GM18505 (cell line): ENCODE data around the gene COL12A1.
"Not testable (repeated sequence)": the region's sequence is repeated elsewhere in the genome, so short reads cannot be mapped to it uniquely, and the experiment has no call there.

ENCODE experiments used
- ATAC-seq: cut with Tn5 transposase; IDR thresholded peaks from one replicate; pipeline ENCODE4 v1.9.1; 2021; ENCODE audit not compliant: unreplicated experiment
- POLR2A ChIP-seq: IDR thresholded peaks from 4 replicates; pipeline ENCODE4 v1.6.1; 2011; ENCODE audit warnings: borderline replicate concordance; ENCODE audit not compliant: insufficient read depth, insufficient read length; ENCODE audit errors: extremely low read depth

The COL12A1 gene

DNA sequence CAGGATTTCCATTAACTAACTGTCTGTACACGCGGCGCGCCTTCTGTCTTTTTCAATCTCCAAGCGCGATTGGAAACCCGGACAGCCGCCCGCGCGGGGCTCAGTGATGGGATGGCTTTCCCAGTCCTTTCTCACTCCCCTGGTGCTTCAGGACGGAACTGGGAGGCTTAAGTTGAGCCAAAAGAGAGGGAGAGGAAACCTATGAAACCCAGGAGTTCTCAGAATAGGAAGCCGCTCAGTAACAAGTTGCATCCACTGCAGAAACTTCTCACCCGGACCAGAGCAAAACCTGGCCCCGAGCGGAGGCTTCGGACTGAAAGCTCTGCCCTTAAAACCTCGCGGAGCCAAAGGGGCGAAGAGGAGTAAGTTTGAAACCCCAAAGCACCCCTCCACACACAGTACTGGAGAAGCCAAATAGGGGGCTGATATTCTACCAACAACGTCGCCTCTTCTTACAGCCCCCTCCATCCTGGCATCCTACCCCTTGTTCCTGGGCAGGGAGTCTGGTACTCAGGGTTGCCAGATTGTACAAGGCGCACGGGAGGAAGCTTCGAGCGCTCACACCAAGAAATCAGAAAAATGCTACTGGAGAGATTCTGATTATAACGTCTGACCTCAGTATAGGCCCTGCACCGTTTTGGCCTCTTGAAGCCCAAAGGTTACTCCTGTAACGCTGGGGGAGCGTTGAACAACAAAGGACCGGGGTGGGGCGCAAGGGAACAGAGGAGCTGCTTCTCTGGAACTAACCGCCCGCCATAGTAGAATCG is 906 bp upstream of the COL12A1 start:
- ATAC-seq = no peak
- no peak for TF ChIP-seq POLR2A

DNA sequence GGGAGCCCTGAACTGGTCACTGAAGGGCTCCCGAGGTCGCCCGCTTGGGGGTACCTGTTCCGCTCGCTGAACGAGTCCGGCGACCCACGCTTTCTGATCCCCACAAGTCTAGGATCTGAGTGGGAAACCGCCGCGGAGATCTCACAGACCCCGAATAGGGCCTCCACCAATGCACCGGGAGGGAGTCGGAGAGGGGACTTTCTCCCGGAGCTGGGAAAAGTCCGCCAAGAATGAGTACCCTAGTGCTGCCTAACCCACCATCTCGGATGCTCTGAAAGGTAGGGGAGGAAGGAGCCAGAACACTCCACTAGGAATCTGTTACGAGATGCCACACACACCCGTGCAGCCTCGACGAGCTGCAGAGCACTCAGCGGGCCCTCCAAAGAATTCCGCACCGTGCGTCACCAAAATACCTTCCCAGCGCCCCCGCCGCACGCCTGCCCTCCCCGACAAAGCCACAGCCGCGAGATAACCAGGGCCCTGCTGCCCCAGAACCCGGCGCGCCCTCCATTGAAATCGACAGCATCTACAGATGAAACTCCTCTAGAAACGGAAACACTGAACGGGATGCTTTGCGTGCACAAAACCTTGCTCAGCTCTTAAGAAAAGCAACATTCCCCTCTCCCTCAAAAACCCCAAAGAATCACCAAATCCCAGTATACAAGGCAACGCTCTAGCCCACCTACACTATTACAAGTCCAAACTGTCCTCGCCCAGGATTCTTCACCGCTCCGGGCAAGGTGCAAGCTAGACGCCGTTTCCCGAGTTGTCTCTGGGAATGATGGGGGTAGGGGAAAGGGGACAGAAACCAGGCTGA is 686 bp downstream of the COL12A1 start:
- TF ChIP-seq POLR2A = no peak
- no peak for ATAC-seq

DNA sequence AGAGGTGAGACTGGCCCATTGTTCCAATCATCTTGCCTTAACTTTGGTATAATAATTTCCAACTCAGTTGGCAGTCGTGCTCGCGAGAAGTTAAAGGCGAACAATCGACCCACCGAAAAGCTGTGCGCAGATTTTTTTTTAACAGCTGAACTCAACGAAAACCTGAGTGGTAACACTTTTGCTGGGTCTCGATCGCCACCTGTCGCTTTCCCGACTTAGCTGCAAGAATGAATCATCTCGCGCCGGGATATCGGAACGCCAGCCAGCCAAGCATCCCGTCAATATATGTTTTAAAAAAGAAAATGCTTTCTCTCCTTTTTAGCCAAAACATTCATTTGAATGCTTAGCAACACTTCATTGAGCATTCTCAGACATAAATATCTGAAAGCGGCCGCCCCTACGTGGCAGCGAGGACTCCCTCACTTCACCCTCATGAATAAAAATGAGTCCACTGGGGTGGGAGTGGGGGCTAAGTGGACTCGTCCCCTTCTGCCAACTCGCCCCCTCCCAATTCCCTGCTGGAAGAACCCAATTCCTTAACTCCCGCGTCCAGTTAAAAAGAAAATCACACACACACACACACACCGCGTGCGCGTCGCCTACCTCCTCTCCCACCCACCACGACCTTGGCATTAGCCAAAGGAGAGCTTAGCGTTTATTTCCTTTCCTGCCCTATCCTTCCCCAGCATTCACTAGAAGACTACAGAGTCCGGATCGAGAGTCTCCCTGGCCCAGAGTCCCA is 1.5 kb downstream of the COL12A1 start:
- no peak for TF ChIP-seq POLR2A
- no peak for ATAC-seq

DNA sequence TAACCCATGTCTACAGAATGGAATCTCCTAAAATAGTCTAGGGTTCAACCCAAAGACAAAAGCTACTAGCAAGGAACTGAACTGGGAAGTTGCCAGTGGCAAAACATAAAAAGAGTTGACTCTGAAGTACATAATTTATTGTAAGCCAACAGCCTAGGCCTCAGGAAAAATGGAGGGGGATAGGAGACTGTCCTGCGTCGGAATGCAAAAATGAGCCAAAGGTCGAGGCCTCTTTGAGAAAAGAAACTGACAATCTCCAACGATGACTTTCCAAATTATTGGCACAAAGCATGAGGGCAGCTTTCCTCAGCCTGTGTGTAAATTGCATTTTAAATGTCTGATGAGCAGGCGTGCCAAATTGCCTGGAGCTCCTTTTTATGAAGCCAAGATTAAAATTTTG is 2.1 kb downstream of the COL12A1 start:
- no peak for ATAC-seq
- TF ChIP-seq POLR2A = no peak

DNA sequence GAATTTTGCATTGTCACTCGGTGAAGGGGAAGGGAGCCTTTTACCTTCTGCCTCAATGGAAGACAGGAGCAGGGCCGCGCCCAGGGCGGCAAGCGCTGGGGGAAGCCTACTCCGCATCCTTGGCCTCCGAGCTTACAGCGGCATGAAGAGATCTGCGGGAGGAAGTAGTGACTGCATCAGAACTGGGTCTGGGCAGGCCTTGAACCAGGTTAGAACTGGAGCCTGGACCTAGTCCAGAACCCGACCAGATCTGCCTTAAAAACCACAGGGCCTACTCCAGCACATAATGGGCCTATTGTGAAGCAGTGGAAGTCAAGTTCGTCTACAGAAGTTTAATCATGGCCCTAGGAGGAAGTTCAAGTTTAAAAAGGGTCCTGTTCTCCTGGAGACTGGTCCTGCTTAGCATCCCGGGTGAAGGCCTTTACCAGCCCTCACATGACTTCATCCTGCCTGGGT is 3.1 kb downstream of the COL12A1 start:
- no peak for ATAC-seq
- no peak for TF ChIP-seq POLR2A

DNA sequence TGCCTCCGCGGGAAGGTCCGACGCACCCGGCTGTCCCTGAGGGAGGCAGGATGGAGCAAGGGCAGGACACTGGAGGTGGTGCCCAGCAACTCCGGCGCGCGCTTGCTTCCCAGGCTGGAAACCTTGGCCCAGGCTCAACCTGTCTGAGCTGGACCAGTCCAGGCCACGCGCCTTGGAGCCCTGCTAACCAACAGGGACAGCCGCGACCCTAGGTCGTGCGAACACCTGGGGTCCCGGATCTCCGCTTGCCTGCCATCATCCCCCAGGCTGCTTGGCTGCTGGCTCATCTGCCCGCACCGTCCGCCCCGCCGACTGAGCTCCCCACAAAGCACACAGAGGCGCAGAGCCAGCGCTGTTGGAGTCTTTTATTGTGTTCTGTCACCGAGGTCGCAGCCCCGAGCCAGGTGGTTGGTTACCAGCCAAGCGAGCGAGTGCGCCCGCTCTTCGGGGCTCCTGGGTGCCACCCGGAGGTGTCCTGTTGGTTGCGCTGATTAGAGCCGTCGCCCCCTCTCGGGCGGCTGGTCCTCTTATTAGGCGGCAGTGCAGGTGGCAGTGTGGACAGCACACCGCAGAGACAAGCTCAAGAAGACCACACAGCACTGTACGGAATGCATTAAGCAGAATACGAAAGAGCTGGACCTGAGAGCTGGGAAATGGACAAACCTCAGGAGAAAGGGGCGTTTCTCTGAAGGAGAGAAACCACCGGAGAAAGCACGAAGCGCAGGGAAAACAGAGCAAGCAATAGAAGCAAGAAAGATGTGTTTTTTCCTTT is 3.8 kb downstream of the COL12A1 start:
- no peak for ATAC-seq
- TF ChIP-seq POLR2A = no peak

DNA sequence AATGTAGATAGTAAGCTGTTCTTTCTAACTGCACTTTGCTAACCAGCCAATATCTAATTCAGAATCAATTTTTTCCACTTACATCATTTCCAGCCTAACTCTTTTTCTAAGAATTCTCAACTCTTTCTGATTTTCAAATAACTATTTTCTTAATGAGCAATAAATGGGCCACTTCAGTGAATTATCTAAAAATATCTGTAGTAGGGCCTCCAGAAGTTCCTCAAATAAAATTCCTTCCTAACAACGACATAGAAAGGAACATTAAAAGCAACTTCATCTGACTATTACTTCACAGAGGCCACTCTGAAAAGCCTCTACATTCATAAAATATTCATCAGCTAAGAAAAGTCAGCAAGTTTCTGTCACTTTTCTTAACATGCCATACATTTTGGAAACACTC is 4.8 kb downstream of the COL12A1 start:
- no peak for TF ChIP-seq POLR2A
- no peak for ATAC-seq

DNA sequence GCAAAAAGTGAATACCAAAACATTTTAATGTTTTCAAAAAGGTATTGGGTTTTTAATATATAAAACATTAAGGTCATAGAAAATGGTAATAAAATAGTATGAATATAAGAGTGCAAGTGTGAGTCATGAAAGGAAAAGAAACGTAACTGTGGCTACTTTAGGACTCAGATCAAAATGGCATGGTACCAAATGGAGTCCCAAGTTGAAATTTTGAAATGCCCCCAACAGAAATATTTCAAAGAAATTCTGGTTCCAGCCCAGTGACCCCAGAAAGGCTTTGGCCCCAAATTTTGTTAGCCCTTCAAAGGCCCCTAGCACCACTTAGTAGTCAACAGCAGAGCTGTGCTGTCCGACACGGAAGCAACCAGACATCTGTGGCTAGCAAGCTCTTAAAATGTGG is 6.0 kb downstream of the COL12A1 start:
- ATAC-seq = no peak
- no peak for TF ChIP-seq POLR2A

DNA sequence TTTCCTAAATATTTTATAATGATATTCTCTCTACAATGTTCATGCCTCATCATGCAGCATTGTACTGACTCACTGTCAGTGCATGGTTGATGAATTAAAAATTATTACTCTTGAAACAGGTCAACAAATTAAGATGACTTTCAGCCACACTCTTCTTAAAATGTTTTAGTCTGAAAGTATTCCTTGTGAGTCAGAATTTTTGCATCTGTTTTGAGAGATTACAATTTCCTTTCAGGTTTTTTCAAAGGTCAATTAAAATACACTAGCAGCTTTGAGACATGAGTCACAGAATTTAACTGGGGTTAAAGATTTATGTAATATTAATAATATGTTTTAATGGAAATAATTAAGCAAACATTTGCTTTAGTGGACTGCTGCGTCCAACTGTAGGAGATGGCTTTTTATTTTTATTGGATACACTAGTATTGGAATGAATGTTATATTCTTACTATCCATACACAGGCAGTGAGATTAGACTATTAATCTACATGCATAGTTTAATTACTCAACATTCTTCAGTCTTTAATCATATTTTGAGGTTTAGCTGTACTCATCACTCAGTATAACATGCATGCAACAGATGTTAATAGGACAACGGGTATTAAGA is 9.7 kb downstream of the COL12A1 start:
- ATAC-seq = no peak
- no peak for TF ChIP-seq POLR2A

DNA sequence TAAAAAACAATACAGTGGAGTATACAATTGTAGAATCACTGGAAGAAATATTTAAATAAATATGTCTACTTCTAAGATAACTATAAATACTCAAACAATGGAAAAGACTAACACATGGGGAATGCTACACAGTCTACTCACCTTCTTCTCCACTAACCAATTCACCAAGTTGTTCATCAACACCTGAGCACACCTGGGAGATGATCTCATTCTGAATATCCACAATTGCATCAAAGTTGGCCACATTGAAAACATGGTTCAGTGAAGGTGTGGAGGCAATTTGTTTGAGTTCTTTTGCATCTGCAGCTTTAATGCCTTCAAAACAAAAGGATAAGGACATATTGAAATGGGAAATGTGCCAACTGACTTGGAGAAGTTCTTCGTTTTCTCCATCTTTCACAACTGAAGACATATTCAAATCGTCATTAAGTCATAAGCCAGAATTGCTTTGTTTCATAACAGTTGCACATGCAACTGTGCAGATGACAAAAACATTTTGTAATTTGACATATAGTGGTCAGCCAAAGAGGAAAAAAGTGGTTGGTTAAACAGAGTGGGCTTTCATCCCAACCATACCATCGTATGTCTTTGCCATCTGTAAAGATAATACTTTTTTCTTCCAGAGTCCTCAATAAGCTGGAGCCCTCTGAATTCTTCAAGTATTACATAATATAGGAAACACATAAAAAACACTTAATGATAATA is 17.5 kb downstream of the COL12A1 start:
- ATAC-seq = no peak

DNA sequence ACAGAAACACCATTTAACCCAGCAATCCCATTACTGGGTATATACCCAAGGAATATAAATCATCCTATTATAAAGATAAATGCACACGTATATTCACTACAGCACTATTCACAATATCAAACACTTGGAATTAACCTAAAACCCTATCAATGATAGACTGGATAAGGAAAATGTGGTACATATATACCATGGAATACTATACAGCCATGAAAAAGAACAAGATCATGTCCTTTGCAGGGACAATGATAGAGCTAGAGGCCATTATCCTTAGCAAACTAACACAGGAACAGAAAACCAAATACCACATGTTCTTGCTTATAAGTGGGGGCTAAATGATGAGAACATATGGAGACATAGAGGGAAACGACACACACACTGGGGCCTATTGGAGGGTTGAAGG is 19.3 kb downstream of the COL12A1 start:
- not testable (repeated sequence) for ATAC-seq

More for the DNA sequence above, 17.5 kb downstream of the COL12A1 start:
- TF ChIP-seq POLR2A = no peak

DNA sequence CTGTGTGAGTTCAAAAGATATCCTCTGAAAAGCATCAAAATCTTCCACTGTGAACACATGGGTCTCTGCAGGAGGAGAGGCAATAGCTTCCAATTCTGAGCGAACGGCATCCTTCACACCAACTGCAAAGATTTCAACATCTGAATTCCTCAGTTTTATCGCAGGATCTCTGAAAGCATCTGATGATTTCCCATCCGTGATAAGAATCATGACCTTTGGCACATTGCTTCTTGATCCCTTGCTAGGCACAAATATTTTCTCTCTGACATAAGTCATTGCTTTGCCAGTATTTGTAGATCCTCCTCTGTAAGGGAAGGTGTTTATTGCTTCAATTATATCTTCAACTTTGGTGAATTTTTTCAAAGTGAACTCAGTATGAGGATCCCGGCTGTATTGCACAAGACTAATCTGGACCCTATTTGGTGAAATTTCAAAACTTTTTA is 22.7 kb downstream of the COL12A1 start:
- ATAC-seq = no peak
- TF ChIP-seq POLR2A = no peak
